T-helper 1 cell treated with Interleukin-12 subunit alpha and Interleukin-12 subunit beta and Interleukin-4 antibody, amounts not matched to agents 30 ng/mL and 1 ng/mL, for 36 hours (primary cell): ENCODE measurements around the gene PAOX. TPM values are rescaled to one million over a fixed set of nuclear protein-coding genes. Genes with fewer than 3 reads are reported as not detected.
"Not testable (repeated sequence)": the region's sequence is repeated elsewhere in the genome, so short reads cannot be mapped to it uniquely, and the experiment has no call there.

ENCODE experiments used
- intact Hi-C: fragments of 100-400 bp; cut with micrococcal nuclease; formaldehyde crosslinking; loops from one replicate; pipeline ENCODE4 v1.15.1; 2024
- total RNA-seq: library from RNA; stranded (reverse); gene quantifications from 2 replicates; pipeline ENCODE4 v1.2.3, GENCODE V29; 2022

Gene PAOX
- total RNA-seq, 1 donor from 2014 or later: 4.5 TPM

DNA sequence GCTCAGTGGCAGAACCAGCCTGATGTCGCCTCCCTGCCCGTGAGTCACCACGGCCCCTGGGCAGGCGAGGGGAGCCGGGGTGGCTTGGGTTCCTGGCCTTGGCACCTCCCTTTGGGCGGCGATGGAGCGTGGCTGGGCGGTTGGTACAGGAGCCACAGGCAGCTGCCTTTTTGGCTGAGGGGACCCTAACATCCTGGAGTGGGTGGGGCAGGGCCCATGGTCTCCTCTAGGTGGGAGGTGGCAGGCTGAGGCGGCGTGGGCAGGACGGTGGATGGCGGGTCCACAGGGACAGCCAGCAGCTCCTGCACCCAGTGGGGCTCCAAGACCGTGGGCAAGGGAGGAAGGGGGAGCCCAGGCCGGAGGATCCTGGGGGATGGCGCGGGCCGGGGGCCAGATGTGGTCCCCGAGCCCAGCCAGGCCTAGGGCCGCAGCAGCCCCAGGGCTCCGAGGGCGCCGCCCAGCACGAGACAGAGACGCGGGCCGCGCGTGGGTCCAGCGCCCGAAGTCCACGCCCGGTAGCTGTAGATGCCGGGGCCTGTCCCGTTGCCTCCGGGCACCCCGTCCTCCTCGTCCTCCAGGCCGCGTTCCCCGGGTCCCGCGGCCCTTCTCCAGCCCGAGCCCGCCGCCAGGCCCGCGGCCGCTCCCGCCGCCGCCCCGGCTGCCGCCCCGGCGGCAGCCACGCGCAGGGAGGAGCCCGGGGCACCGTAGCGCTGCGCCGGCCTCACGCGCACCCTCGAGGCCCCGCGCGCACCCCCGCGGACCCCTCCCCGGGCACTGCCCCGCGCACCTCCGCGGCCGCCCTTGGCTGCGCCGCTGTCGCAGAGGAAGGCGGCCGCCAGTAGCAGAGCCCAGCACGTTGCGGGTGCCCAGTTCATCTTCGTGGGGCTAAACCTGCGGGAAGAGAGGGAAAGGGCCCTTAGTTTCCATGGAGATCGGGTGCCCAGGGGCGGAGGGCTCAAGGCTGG, 44.0 kb downstream of the PAOX start:
- intact Hi-C loops: no loop called here

GRCh38 chr10:133424102-133424501, 45.0 kb downstream of the PAOX start:
- intact Hi-C loops: not testable (repeated sequence)

DNA sequence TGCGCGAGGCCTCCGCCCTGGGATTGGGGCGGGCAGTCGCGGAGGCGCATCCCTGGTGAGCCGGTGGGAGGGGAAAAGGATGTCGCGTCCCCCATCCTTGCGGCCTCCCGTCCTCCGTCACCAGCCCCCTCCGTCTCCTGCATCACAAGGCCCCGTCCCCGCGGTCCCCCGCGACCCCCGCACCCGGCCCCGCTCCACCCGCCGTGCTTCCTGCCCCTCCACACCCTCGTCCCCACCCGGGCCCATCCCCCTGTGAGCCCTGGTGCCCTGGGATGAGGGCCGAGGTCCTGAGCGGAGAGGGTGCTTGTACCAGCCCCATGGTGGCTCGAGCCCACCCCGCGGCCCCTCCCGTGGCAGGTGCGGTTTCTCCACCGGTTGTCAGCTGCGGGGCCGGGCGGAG, 45.5 kb downstream of the PAOX start, which contains the start of gene SPRN:
Gene SPRN (minus strand): TSS at position 25 of the 400 bp plus-strand sequence. CDS start 944 bp downstream, outside the sequence.
- intact Hi-C loops: not testable (repeated sequence)

GRCh38 chr10:133429571-133429970, 50.5 kb downstream of the PAOX start:
- intact Hi-C loops: not testable (repeated sequence)

DNA sequence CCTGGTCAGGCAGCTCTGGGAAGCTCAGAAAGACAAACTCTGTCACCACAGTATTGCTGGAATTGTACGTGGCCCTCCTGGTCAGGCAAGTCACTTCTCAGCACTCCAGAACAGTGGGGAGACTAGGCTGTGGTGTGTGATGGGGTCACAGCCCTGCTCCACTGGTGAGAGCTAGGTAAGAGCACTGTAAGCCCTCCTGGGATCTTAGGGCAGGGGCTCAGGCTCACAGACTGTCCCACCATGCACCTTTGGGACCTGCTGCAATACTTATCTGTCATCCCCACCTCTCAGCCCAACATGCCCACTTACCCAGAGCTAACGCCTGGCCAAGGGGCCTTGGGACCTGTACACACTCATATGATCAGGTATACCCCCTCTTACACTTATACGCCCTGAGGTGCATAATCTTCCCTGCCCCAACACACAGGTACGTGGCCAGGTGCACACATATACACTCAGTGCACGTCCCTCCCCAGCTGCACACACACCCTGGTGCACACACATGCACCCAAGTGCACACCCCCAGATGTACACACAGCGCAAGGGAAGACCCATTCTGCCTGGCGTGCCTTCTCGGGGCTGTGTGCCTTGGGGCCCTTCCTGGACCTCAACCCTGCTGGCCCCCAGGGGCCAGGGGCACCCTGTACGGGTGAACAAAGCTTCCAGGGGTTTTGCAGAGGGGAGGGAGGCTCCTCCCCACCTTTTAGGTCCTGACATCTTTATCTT, 53.0 kb downstream of the PAOX start:
- intact Hi-C loops: not testable (repeated sequence)

DNA sequence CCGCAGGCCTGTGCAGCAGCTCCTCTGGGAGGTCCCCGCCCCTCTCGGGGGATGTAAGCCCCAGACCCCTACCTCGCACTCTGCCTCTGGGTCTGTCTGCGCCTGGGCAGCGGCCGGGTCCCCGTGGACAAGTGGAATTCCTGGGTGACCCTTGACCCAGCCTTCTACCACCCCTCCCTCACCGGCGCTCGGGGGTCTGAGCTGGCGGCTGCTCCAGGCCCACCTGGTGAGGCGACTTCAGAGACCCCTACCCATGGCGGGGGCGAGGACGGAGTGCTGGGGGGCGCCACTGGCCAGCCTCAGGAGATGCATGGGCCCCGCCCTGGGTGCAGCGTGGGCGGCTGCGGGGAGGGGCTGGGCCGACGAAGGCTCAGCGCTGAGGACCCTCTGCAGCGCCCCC, 53.7 kb downstream of the PAOX start:
- intact Hi-C loops: not testable (repeated sequence)

GRCh38 chr10:133438711-133439273, 59.7 kb downstream of the PAOX start:
- intact Hi-C loops: loop anchor here (1.0 to 2.0 kb wide), 2 partner anchors 59 to 170 kb away; no protein-coding TSS in a partner anchor

DNA sequence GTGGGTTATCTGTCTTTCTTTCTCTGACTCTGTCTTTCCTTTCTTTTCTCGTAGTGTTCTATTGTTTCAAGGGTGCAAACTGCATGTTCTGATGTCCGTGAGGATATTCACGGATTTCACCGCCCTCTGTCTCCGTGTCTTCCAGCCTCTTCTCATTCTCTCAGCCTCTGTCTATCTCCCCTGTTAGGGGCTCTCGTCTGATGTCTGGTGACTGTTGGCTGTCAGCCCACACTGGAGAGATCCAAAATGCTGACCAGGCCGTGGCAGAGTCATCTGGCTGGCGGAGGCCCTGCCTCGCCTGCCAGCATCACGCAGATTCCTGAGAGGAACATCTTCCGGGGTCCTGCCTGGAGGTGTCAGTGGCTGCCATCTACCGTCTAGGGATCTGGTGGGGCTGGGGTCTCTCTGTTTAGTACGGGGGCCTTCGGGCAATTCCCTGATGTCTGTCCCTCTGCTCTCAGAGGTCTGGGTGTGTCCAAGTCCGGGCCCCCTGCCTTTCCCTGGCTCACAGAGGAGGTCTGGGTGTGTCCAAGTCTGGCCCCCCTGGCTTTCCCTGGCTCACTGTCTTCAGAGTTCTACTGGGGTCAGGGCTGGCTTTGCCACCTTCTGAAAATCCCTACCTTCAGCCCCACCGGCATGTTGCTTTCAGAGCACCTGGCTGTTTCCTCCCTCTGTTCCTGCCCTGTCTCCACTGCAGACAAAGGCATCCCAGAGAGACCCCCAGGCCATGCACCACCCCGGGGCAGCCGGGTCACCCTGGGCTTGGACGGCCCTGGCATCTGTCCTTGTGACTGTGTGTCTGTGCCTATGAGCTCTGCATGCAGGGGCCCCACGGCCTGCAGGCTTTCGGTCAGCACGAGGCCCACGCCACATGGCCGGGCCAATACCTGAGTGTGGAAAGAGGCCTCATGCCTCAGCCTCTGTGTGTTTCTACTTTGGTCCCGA, 60.7 kb downstream of the PAOX start:
- intact Hi-C loops: loop anchor here (1.0 to 2.0 kb wide), 2 partner anchors 58 to 169 kb away; no protein-coding TSS in a partner anchor

GRCh38 chr10:133440633-133441285, 61.7 kb downstream of the PAOX start:
- intact Hi-C loops: no loop called here

Other genes with a start within 250 kb of the PAOX start
- 0.12 and 0.32 TPM in 2 replicates for gene KNDC1, start 219.0 kb upstream of the PAOX start, total RNA-seq
- not detected in 2 replicates for gene UTF1, start 149.0 kb upstream of the PAOX start, total RNA-seq
- gene VENTX, start 141.4 kb upstream of the PAOX start, total RNA-seq: not detected in 2 replicates
- 290 and 302 TPM in 2 replicates for gene ADAM8, start 102.4 kb upstream of the PAOX start, total RNA-seq
- gene TUBGCP2, start 70.4 kb upstream of the PAOX start, total RNA-seq: 59.2 and 61.6 TPM in 2 replicates
- gene ZNF511, start 70.3 kb upstream of the PAOX start, total RNA-seq: 53.4 and 55.6 TPM in 2 replicates
- gene CALY, start 42.4 kb upstream of the PAOX start, total RNA-seq: 0.44 TPM in 1 of 2 replicates, not detected in the other
- gene PRAP1, start 31.9 kb upstream of the PAOX start, total RNA-seq: not detected in 2 replicates
- 14.2 and 17.0 TPM in 2 replicates for gene FUOM, start 21.2 kb upstream of the PAOX start, total RNA-seq
- gene ECHS1, start 5.9 kb upstream of the PAOX start, total RNA-seq: 37.6 and 40.4 TPM in 2 replicates
- gene MTG1, start 14.9 kb downstream of the PAOX start, total RNA-seq: 51.7 and 56.0 TPM in 2 replicates
- gene SPRN, start 45.4 kb downstream of the PAOX start, total RNA-seq: not detected in 2 replicates
- 1.6 TPM in 2 replicates for gene SCART1, start 74.7 kb downstream of the PAOX start, total RNA-seq
- 0.56 and 1.0 TPM in 2 replicates for gene CYP2E1, start 148.1 kb downstream of the PAOX start, total RNA-seq
- 0.25 and 0.32 TPM in 2 replicates for gene SYCE1, start 186.3 kb downstream of the PAOX start, total RNA-seq
- gene FRG2B, start 247.5 kb downstream of the PAOX start, total RNA-seq: not detected in 2 replicates